CD4-positive, alpha-beta T cell (primary cell): ENCODE results near the gene PDE4A. TPM values are rescaled to one million over a fixed set of nuclear protein-coding genes. Genes with fewer than 3 reads are reported as not detected.

ENCODE experiments used
- ATAC-seq: fragments of 200-7000 bp; cut with Tn5 transposase; one replicate; pipeline ENCODE4 v1.10.0; 2022; ENCODE audit warnings: mild to moderate bottlenecking; ENCODE audit not compliant: poor library complexity
- CTCF ChIA-PET: fragments of 350-600 bp; sonication (Branson Sonifier 250); formaldehyde crosslinking; loops from one replicate; lab custom pipeline; 2021; ENCODE audit warnings: antibody characterized with exemption, inconsistent platforms; lab: Charles Lee
- POLR2A ChIA-PET: fragments of 350-600 bp; sonication (Branson Sonifier 250); formaldehyde crosslinking; loops from one replicate; lab custom pipeline; 2021; ENCODE audit warnings: antibody characterized with exemption, inconsistent platforms; lab: Charles Lee
- DNase-seq, 14 experiments: peaks; one replicate each; pipeline ENCODE4 v3.0.0-alpha.2; 2013 to 2020; ENCODE audit warnings: mixed read lengths in 2 of 14
- H3K27ac ChIP-seq, 2 donors: one replicate each; pipeline versions ENCODE4 v1.5.1 to v1.7.0; 2013; ENCODE audit warnings: low read length in 2 of 2, low read depth in 1 of 2, mild to moderate bottlenecking in 1 of 2
- H3K27me3 ChIP-seq, 2 experiments: 1 replicate in 1 of 2; 2 replicates in 1 of 2; pipeline versions ENCODE4 v1.6.1 to v1.7.0; 2013; ENCODE audit warnings: low read length in 2 of 2, control low read depth in 1 of 2, mild to moderate bottlenecking in 1 of 2, moderate library complexity in 1 of 2; ENCODE audit not compliant: insufficient read depth in 2 of 2, control insufficient read depth in 1 of 2
- H3K36me3 ChIP-seq: one replicate; pipeline ENCODE4 v1.6.1; 2013; ENCODE audit warnings: low read length, control low read depth; ENCODE audit not compliant: insufficient read depth
- H3K4me1 ChIP-seq: one replicate; pipeline ENCODE4 v1.6.1; 2013; ENCODE audit warnings: low read length, control low read depth; ENCODE audit not compliant: insufficient read depth
- H3K4me3 ChIP-seq: one replicate; pipeline ENCODE4 v1.5.1; 2013; ENCODE audit warnings: mild to moderate bottlenecking, low read length, moderate library complexity
- H3K9me3 ChIP-seq, 2 experiments: 1 replicate in 1 of 2; 2 replicates in 1 of 2; pipeline versions ENCODE4 v1.6.1 to v1.7.0; 2013; ENCODE audit warnings: low read length in 2 of 2, mild to moderate bottlenecking in 2 of 2, control low read depth in 1 of 2, moderate library complexity in 1 of 2; ENCODE audit not compliant: control insufficient read depth in 1 of 2, insufficient read depth in 1 of 2
- H3K27ac Mint-ChIP-seq: one replicate; pipeline ENCODE4 v1.8.0; 2020; ENCODE audit warnings: mixed read lengths
- H3K27me3 Mint-ChIP-seq: one replicate; pipeline ENCODE4 v1.8.0; 2021; ENCODE audit warnings: mixed read lengths
- H3K36me3 Mint-ChIP-seq: one replicate; pipeline ENCODE4 v1.8.0; 2021; ENCODE audit warnings: low read depth, mixed read lengths
- H3K4me1 Mint-ChIP-seq: one replicate; pipeline ENCODE4 v1.8.0; 2021; ENCODE audit warnings: low read depth, mixed read lengths
- H3K4me3 Mint-ChIP-seq: one replicate; pipeline ENCODE4 v1.8.0; 2020; ENCODE audit warnings: mild to moderate bottlenecking, mixed read lengths
- H3K9me3 Mint-ChIP-seq: one replicate; pipeline ENCODE4 v1.8.0; 2020; ENCODE audit warnings: mixed read lengths
- intact Hi-C, 2 experiments: fragments of 100-400 bp; cut with DNase I in 1 of 2; cut with micrococcal nuclease in 1 of 2; formaldehyde crosslinking; loops; one replicate each; pipeline versions ENCODE4 v1.15.1 to v1.9.0; 2023 to 2025; cut with DNase I, micrococcal nuclease
- total RNA-seq, 174 experiments: library from RNA in 2 of 174; stranded (reverse) in 2 of 174; gene quantifications; one replicate each; pipeline ENCODE4 v1.2.3 and lab custom pipeline; 2021 to 2026
- TF ChIP-seq, protein P1 (sequence below): fragments of 200-600 bp; IDR thresholded peaks from one replicate; pipeline ENCODE4 v1.8.0; 2022; ENCODE audit warnings: antibody characterized with exemption, mild to moderate bottlenecking

The PDE4A gene
- total RNA-seq, 2 experiments from 2014 or later = 1.5 to 2.1 TPM

DNA sequence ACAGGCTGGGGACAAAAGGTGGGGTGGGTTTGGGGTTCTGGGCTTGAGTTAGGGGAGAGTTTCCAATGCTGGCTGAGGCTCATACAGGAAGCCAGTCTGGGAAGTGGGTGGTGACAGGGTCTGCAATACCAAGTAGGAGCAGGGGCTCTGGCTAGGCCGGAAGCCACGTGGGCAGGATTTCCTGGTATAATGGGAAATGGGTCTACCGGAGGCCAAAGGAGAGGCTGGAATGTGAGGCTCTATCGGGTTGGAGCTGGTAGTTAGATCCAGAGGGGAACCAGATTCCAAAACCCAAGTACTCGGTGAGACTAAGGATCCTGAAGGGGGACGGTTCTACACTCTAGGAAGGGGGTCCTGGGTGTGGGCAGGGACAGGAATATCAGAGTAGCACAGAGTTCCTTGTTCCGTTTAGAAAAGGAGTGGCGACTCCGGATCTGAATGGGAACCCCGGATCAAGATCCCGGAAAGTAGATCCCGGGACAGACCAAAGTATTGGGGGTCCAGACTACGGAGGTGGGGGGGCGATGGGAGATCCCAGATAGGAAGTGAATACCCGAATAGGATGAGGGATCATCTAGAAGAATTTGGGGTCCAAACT lies 17.8 kb upstream of the PDE4A start:
- ChIA-PET CTCF (interaction anchor here (1.2 to 8.2 kb wide), 3 partner anchors 13 to 144 kb away, joined by 3 to 129 read pairs (median 6); no protein-coding TSS in a partner anchor), POLR2A (interaction anchor here (1.8 to 4.7 kb wide), 3 partner anchors 17 to 131 kb away, joined by 6 to 27 read pairs (median 18); partner anchors contain the start of genes ICAM1 and PDE4A)
- DNase-seq (peak in 2 of 14 experiments; percentile 40 to 48), ATAC-seq (no peak)
- TF ChIP-seq, protein P1, sequence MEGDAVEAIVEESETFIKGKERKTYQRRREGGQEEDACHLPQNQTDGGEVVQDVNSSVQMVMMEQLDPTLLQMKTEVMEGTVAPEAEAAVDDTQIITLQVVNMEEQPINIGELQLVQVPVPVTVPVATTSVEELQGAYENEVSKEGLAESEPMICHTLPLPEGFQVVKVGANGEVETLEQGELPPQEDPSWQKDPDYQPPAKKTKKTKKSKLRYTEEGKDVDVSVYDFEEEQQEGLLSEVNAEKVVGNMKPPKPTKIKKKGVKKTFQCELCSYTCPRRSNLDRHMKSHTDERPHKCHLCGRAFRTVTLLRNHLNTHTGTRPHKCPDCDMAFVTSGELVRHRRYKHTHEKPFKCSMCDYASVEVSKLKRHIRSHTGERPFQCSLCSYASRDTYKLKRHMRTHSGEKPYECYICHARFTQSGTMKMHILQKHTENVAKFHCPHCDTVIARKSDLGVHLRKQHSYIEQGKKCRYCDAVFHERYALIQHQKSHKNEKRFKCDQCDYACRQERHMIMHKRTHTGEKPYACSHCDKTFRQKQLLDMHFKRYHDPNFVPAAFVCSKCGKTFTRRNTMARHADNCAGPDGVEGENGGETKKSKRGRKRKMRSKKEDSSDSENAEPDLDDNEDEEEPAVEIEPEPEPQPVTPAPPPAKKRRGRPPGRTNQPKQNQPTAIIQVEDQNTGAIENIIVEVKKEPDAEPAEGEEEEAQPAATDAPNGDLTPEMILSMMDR = no peak
- peaks cover 3% of the 10 kb centered on the region for H3K27me3 Mint-ChIP-seq
- H3K4me1 Mint-ChIP-seq = peaks cover 64% of the 10 kb centered on the region
- Histone ChIP-seq H3K9me3 (no peaks in the 10 kb centered on the region), H3K27me3 (no peaks in the 10 kb centered on the region), H3K36me3 (peaks cover 5% of the 10 kb centered on the region), H3K4me1 (peaks cover 74% of the 10 kb centered on the region), H3K4me3 (peak overlapping the region; percentile 96), H3K27ac (peak overlapping the region; percentile 78 to 79)
- intact Hi-C loops = loop anchor here (1.0 to 10.0 kb wide), 5 partner anchors 69 to 568 kb away; partner anchors contain the start of genes CDKN2D (in 2 of the 2), KRI1 (in 2 of the 2), ANGPTL6 (in 1 of the 2) and PIN1 (in 1 of the 2)
- peak overlapping the region; percentile 97 for H3K27ac Mint-ChIP-seq
- peaks cover 44% of the 10 kb centered on the region for H3K36me3 Mint-ChIP-seq
- H3K4me3 Mint-ChIP-seq = peak overlapping the region; percentile 98
- H3K9me3 Mint-ChIP-seq = no peaks in the 10 kb centered on the region

DNA sequence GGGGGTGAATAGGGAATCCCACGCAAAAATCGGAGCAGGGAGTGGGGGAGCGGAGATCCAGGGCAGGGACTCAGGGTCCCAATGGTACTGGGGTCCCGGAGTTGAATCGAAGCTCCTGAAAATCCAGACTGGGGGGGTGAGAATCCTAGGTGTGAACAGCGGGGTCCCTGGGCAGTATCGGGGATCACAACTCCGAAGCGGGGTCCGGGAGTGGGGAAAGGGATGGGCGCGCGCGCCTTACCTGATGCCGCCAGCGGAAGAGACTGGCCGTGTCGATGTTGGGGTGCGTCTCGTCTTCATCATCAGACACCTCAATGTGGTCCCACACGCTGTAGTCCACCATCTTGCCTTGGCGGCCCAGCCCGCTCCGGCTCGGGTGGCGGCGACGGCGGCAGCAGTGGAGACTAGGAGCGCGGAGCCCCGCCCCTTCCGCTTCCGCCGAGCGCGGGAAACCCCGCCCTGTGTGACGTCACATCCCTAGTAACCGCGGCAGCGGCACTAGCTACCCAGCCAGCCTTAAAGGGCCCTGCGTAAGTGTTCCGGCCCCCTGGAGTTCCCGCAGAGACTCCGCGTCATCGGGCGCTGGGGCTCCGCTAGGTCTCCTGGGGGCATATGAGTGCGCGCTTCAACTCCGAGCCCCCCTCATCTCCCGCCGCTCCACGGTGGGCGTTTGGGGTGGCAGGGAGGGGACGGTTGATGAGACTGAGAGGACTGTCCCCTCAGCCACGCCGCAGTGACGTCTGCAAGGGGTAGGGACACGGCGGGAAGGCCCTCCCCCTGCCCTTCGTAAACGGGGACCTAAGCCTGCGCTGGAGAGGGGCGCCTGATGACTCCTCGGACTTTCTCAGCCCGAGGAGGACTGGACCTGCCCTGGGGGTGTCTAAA lies 17.0 kb upstream of the PDE4A start, which contains the start of gene CDC37:
Gene CDC37 (minus strand): TSS at position 406 of the 885 bp plus-strand sequence. CDS start 63 bp downstream, at position 343.
- POLR2A ChIA-PET = interaction anchor here (0.6 to 4.7 kb wide), 8 partner anchors 13 to 433 kb away, joined by 3 to 27 read pairs (median 6); partner anchors contain the start of genes ICAM1, PDE4A and TMED1
- no peaks in the 10 kb centered on the region for H3K27me3 ChIP-seq
- peak within 1 kb of the TSS; percentile 97 for H3K27ac Mint-ChIP-seq

More for the DNA sequence above, 17.0 kb upstream of the PDE4A start, which contains the start of gene CDC37:
- intact Hi-C loops = loop anchor here (1.0 to 10.0 kb wide), 8 partner anchors 21 to 569 kb away; partner anchors contain the start of genes CDKN2D (in 2 of the 2), KRI1 (in 2 of the 2), ANGPTL6 (in 1 of the 2) and PIN1 (in 1 of the 2)
- Histone ChIP-seq H3K4me3 (peak within 1 kb of the TSS; percentile 96), H3K27ac (peak within 1 kb of the TSS; percentile 85 to 88), H3K36me3 (peaks cover 3% of the 10 kb centered on the region), H3K4me1 (peaks cover 82% of the 10 kb centered on the region), H3K9me3 (no peaks in the 10 kb centered on the region)
- Mint-ChIP-seq H3K4me3 (peak within 1 kb of the TSS; percentile 98), H3K9me3 (no peaks in the 10 kb centered on the region), H3K4me1 (peaks cover 73% of the 10 kb centered on the region), H3K36me3 (peaks cover 36% of the 10 kb centered on the region), H3K27me3 (peaks cover 3% of the 10 kb centered on the region)
- TF ChIP-seq, protein P1 = no peak
- CTCF ChIA-PET = interaction anchor here (0.6 to 8.2 kb wide), 14 partner anchors 12 to 446 kb away, joined by 3 to 129 read pairs (median 4); partner anchors contain the start of genes DNM2 and PDE4A
- DNase-seq (peak; percentile 95 to 99 (median 98)), ATAC-seq (peak; percentile 74)
